Tibial nerve (tissue), 3 donors: ENCODE data around the gene IGFN1.

Source experiments
- POLR2A ChIP-seq, 2 donors: fragments of 450-650 bp; IDR thresholded peaks; one replicate each; pipeline ENCODE4 v1.6.1; 2017; ENCODE audit warnings: antibody characterized with exemption in 2 of 2, mild to moderate bottlenecking in 2 of 2, moderate library complexity in 2 of 2
- TF ChIP-seq, protein P1 (sequence below), 5 experiments: fragments of 200-600 bp in 3 of 5; fragments of 450-650 bp in 2 of 5; sonication (generic) in 3 of 5; IDR thresholded peaks; one replicate each; pipeline ENCODE4 v1.5.1; 2016 to 2019; ENCODE audit warnings: antibody characterized with exemption in 5 of 5, mild to moderate bottlenecking in 3 of 5, moderate library complexity in 2 of 5

DNA sequence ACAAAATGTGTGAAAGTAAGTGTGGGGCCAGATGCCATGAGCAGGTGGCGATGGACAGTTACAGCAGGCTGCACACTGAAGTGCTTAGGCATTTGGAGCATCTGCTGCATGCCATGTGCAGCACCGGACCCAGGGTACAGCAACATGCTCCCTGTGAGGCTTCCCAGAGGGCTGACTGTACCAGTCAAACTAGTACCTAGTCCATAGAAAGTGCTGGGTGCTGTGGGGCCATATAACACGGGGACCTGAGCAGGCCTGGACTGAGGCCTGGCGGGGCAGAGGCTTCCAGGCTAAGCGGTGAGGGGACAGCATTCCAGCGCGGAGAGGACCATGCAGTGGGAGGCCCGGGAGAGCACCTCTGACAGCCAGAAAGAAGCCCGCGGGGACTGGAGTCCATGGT, 62.8 kb downstream of the IGFN1 start:
- TF ChIP-seq, protein P1, sequence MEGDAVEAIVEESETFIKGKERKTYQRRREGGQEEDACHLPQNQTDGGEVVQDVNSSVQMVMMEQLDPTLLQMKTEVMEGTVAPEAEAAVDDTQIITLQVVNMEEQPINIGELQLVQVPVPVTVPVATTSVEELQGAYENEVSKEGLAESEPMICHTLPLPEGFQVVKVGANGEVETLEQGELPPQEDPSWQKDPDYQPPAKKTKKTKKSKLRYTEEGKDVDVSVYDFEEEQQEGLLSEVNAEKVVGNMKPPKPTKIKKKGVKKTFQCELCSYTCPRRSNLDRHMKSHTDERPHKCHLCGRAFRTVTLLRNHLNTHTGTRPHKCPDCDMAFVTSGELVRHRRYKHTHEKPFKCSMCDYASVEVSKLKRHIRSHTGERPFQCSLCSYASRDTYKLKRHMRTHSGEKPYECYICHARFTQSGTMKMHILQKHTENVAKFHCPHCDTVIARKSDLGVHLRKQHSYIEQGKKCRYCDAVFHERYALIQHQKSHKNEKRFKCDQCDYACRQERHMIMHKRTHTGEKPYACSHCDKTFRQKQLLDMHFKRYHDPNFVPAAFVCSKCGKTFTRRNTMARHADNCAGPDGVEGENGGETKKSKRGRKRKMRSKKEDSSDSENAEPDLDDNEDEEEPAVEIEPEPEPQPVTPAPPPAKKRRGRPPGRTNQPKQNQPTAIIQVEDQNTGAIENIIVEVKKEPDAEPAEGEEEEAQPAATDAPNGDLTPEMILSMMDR (IDR thresholded peaks at IDR 0.05) = no peak
- no peak for TF ChIP-seq POLR2A (IDR thresholded peaks at IDR 0.05)
